RWPE1 (cell line): Measurements from ENCODE around the gene ARHGEF7.

Experiments used
- CTCF ChIA-PET: fragments of 350-600 bp; sonication (Branson Sonifier 250); formaldehyde crosslinking; extraction: SDS; loops from one replicate; lab custom pipeline; 2021; lab: Yijun Ruan, JAX
- POLR2A ChIA-PET: fragments of 400-600 bp; formaldehyde crosslinking; extraction: SDS; loops from one replicate; lab custom pipeline; 2020; ENCODE audit warnings: antibody characterized with exemption; ENCODE audit not compliant: low non-redundant PET; lab: Yijun Ruan, JAX
- DNase-seq: peaks from one replicate; pipeline ENCODE4 v3.0.0; 2012; ENCODE audit warnings: low spot score
- H3K27ac ChIP-seq: fragments of 450-650 bp; 2 replicates; pipeline ENCODE4 v1.5.1; 2017
- TF ChIP-seq, protein P1 (sequence below): fragments of 450-650 bp; conservative IDR thresholded peaks from 2 replicates; pipeline ENCODE4 v1.5.1; 2017; ENCODE audit warnings: low read depth, mild to moderate bottlenecking

ARHGEF7 gene

DNA sequence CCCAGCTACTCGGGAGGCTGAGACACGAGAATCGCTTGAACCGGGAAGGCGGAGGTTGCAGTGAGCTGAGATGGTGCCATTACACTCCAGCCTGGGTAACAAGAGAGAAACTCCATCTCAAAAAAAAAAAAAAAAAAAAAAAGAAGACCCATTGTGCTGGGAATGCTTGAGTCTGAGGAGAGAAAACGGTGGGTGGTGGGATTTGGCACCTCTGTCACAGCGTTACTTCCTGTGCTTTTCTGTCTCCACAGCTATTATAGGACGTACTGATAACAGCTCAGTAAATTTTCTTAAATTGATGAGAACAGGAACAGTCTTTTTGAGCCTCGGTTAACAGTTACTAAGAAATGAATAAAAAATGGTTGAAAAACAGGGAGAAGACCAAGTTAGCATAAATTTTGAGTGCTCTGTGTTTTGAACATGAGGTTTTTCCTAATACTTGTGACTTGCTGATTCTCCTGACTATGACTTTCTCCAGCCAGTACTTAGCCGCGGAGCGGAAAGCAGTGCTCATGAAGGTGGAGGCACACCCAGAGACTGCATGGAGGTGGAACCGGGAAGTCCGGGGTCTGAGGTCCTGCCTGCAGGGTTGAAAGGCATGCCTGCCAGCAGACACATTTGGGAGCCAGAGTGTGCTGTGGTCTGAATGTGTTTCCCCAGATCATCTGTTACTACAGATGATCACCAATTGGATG lies 150.0 kb downstream of the ARHGEF7 start:
- TF ChIP-seq, protein P1, sequence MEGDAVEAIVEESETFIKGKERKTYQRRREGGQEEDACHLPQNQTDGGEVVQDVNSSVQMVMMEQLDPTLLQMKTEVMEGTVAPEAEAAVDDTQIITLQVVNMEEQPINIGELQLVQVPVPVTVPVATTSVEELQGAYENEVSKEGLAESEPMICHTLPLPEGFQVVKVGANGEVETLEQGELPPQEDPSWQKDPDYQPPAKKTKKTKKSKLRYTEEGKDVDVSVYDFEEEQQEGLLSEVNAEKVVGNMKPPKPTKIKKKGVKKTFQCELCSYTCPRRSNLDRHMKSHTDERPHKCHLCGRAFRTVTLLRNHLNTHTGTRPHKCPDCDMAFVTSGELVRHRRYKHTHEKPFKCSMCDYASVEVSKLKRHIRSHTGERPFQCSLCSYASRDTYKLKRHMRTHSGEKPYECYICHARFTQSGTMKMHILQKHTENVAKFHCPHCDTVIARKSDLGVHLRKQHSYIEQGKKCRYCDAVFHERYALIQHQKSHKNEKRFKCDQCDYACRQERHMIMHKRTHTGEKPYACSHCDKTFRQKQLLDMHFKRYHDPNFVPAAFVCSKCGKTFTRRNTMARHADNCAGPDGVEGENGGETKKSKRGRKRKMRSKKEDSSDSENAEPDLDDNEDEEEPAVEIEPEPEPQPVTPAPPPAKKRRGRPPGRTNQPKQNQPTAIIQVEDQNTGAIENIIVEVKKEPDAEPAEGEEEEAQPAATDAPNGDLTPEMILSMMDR, result no peak
- ChIA-PET POLR2A (no interaction called here), CTCF (interaction anchor here (0.6 kb wide), 1 partner anchor 113 kb away, joined by 3 read pairs; no protein-coding TSS in a partner anchor)
- no peak for DNase-seq
- H3K27ac ChIP-seq, result no peak overlapping the region

DNA sequence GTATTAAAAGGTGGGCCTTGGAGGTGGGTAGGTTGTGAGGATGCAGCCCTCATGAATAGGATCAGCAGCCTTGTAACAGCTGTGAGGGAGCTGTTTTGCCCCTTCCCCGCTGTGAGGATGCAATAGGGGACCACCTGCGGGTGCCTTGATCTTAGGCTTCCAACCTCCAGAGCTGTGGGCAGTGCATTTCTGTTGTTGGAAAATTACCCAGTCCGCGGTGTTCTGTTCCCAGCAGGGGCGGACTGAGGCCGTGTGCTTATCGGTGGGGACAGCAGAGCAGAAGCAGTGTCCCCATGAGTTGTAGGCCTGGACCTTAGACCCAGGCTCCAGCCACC lies 150.6 kb downstream of the ARHGEF7 start:
- TF ChIP-seq, protein P1, result no peak
- POLR2A ChIA-PET, result no interaction called here
- no peak for DNase-seq
- H3K27ac ChIP-seq, result no peak overlapping the region
- CTCF ChIA-PET, result no interaction called here

DNA sequence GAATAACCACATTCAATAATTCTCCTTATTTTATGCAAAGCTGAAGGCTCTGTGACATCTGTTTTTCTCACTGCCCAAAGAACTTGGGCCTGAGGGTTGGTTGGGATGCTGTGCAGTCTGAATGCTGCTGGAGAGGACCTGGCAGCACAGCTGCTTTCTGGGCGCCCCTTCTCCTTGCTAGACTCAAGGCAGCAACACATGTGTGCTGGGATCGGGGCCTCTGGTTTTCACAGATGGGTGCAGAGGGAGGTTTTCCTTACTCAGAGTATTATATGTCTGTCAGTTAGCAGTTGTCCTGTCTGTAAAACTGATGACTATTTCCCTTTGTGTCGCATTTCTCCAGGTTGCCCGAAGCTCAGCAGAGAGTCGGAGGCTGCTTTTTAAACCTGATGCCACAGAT lies 152.1 kb downstream of the ARHGEF7 start:
- ChIA-PET CTCF (no interaction called here), POLR2A (no interaction called here)
- no peak overlapping the region for H3K27ac ChIP-seq
- DNase-seq, result no peak
- TF ChIP-seq, protein P1, result no peak

DNA sequence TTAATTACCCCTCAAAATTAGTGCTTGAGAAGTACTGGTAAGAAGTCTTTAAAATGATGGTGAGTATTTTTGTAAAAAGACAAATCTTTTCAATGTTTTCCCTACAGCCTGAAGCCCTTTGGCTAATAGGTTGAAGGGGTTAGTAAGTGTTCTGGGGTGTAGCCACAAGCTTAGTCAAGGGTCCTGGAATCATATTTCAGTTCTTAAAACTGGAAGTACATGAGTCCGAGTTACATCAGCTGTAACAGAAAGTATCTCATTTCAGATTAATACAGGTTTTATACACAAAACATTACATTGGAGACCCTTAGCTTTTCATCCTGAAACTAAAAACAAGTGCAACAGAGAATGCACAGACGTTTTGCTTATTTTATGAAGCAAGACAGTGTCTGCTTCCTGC lies 152.7 kb downstream of the ARHGEF7 start:
- TF ChIP-seq, protein P1, result no peak
- POLR2A ChIA-PET, result no interaction called here
- H3K27ac ChIP-seq, result no peak overlapping the region
- DNase-seq, result no peak
- CTCF ChIA-PET, result interaction anchor here (0.6 kb wide), 2 partner anchors 55 to 1804 kb away, joined by 3 to 4 read pairs; no protein-coding TSS in a partner anchor

DNA sequence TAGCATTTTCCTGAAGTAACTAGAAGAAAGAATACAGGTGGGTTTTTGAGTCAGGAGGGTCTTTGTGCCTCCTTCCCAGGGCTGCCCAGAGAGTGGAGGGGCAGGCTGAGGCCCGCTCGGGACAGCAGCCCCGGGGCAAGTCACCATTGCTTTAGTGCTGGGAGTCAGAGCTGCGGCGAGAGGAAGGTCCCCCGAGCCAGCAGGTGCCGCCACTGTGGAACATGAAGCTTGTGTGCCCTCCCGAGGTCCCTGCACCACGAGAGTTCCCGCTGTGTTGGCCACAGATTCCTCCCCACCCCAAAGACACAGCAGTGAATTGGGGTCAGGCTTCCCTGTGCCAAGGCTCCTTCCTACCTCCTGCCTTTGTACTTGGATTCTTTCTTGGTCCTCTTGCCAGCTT lies 154.4 kb downstream of the ARHGEF7 start:
- ChIA-PET POLR2A (no interaction called here), CTCF (interaction anchor here (0.5 kb wide), 1 partner anchor 142 kb away, joined by 3 read pairs; no protein-coding TSS in a partner anchor)
- no peak for DNase-seq
- H3K27ac ChIP-seq, result no peak overlapping the region
- TF ChIP-seq, protein P1, result no peak

DNA sequence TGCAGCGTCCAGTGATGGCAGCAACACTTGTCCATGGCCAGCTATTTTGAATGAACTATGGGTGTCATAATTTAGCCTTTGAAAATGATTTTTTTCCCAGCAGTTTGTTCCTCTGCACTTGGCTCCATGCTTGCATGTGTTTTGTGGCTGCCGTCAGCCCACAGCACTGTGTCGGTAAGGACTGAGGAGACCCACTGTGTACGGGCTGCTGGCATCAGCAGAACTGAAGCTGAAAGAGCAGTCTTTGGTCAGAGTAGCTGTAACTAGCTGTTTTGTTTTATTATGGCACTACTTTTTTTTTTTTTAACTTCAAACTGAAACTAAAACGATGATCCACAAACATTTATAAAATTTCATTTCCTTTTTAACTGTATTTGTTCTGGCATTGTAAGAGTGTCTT lies 155.0 kb downstream of the ARHGEF7 start:
- no peak overlapping the region for H3K27ac ChIP-seq
- ChIA-PET POLR2A (no interaction called here), CTCF (interaction anchor here (0.5 to 0.6 kb wide), 2 partner anchors 142 to 355 kb away, joined by 3 read pairs; no protein-coding TSS in a partner anchor)
- DNase-seq, result no peak
- TF ChIP-seq, protein P1, result no peak
